H54 (cell line): ENCODE data around the gene SDK1.

Experiments
- DNase-seq: peaks from one replicate; pipeline ENCODE4 v3.0.0; 2011; ENCODE audit warnings: low spot score, mixed read lengths; ENCODE audit not compliant: insufficient read length
- FAIRE-seq: peaks from 3 replicates; lab custom pipeline; 2011; peaks lifted over from hg19 to GRCh38; lab: Jason Lieb, UNC
- POLR2A ChIP-seq: IDR thresholded peaks from 2 replicates; pipeline ENCODE4 v1.6.1; 2011; ENCODE audit warnings: low read depth, mild to moderate bottlenecking, low read length

The SDK1 gene

DNA sequence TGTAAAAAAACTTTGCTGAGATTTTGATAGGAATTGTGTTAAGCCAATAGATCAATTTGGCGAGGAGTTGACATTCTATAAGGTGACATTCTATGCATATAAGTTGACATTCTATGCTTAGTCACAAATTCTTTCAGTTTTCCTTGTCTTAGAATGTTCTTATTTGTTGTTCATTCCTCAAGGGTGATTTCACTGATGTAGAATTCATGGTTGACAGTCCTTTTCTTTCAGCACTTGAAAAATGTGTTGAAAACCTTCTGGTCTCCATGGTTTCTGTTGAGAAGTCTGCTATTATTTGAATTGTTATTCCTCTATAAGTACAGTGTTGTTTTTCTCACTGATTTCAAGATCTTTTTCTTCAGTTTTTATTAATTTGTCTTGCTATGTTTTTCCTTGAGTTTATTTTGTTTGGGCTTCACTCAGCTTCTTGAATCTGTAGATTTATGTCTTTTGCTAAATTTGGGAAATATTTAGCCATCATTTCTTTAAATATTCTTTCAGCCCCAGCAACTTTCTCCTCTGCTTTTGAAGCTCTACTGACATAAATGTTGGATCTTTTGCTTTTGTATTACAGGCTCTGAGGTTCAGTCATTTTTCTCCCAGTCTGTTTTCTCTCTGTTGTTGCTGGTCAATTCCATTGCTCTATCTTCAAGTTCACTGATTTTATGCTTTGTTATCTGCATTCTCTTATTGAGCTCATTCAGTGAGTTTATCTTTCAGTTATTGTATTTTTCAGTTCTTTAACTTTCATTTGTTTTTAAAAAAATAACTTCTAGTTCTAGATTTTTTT is 154.9 kb downstream of the SDK1 start:
- TF ChIP-seq POLR2A = no peak
- DNase-seq (no peak), FAIRE-seq (peak; percentile 86)

DNA sequence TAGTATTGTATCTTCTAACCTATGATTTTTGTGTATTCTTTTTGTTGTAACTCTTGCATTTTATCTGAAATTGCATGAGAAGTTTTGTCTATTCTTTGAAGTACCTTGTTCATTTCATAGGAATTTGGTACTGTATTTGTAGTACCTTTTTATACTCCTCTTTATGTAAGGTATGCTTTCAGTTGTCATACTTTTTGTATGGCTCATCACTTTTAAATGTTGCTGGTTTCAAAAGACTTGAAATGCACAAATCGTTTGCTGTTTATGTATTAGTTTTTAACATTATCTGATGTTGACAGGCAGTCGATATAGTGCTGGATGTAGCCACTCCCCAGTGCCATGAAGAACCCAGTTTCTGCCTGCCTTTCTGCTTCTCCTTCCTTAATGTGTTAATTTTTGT is 158.1 kb downstream of the SDK1 start:
- peak; percentile 27 for FAIRE-seq
- no peak for TF ChIP-seq POLR2A
- no peak for DNase-seq

DNA sequence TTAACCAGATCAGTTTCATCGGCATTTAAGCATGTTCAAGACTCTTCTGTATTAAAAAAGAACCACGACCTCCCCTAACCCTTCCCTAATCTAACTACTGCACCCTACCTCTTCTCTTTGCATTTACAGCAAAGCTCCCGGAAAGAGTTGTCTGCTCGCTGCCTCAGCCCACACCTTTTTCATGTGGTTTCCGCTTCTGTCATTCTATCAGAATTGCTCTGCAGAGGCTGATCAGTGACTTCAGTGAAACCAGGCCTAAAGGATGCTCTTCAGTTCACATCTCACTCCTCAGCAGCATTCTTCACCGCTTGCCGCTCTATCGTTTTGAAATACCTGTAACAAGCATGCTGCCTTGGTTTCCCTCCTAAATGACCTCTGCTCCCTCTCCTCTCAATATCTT is 160.9 kb downstream of the SDK1 start:
- FAIRE-seq (no peak), DNase-seq (no peak)
- TF ChIP-seq POLR2A = no peak

DNA sequence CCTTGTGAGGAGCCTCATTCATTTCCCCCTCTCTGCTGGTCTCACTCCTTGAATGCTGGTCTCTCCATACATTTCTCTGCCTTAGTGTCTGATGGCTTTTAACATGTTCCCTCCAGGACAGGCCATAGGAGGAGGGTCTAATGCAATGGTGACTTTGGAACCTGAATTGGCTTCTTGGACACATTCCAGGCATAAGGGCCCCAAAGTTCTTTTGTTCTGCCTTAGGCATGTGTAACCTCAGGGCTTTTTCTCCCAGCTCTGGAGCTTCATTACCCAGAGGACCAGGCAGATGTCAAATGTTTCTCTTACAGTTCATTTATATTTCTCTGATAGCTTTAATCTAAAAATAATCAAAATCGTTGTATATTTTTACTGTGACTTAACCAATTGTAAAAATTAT is 162.6 kb downstream of the SDK1 start:
- no peak for TF ChIP-seq POLR2A
- DNase-seq = no peak
- FAIRE-seq = no peak

DNA sequence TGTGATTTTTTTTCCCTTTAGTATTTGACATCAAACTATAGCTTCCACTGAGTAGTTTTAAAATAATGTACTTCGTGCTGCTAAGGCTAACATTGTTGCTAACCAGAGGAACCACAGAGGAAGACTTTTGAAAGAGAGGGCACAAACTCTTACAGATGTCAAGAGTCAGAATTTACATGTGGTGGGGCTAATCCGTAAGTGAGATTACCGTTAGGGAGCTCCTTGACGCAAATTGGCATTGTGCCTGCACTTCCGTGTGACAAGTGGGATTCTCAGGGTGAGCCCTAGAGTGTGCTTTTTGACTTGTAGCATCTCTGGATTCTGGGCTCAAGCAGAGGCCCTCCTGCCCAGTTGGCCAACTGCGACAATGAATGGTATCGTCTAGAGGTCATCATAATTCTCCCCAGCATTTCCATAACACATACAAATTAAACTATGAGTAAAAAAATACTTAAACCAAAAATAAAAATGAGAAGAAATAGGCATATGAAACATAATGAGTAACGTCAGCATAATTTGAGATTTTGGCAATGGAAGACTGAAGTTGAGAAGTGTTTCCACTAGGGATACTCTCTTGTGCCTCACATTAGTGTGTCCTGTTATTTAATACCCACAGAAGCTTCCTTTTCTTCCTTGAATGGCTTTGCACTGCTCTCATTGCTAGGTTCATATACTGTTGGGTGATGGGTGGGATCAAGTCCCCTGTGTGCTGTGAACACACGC is 164.0 kb downstream of the SDK1 start:
- no peak for TF ChIP-seq POLR2A
- DNase-seq = no peak
- FAIRE-seq = no peak

DNA sequence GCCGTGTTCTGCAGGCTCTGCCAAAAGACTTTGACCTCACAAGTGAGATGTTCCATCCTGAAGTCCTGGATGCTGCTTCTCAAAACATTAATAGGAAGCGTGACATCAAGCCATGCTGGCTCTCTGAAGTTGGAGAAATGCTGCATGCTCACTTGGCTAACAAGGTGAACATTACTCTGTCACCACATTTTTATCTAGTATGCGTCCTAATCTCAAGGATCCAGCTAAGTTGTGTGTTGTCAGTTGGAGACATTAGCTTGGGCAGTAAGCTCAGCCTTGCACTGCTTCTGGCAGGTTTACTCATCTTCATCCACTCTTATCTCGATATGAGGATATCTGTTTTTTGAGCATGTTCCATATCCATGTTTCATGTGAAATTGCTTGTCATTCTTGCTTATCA is 165.2 kb downstream of the SDK1 start:
- no peak for DNase-seq
- FAIRE-seq = no peak
- no peak for TF ChIP-seq POLR2A

DNA sequence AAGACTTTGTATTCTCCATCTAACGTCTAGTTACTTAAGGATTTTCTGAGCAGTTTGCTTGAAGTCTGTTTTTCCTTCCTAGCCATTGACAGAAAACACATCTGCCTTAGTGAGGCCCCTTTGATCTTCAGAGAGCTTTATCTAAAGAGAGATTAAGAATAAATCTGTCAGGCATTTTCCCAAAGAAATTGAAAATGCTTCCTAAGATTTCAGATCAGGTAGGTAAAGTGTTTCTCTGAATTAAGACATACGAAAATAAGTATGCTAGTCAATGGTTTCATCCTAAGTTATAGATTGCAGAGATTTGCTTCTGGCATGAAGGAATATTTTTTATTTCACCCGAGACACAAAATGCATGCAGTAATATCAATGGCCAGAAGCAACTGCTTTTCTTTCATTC is 168.6 kb downstream of the SDK1 start:
- DNase-seq (no peak), FAIRE-seq (no peak)
- no peak for TF ChIP-seq POLR2A

DNA sequence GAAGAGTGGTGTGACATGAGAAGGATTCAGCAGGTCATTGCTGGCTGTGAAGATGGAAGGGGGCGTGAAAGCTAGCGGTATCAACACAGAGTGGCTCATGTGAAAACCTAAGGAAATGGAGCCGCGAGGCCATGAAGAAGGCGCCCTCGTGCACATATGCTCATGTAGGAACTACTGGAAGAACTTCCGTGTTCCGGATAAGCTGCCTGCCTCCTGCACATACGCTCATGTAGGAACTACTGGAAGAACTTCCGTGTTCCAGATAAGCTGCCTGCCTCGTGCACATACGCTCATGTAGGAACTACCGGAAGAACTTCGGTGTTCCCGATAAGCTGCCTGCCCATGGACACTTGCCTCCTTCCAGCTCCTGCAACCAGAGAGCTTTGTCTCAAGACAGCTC is 179.1 kb downstream of the SDK1 start:
- no peak for DNase-seq
- no peak for FAIRE-seq
- no peak for TF ChIP-seq POLR2A

DNA sequence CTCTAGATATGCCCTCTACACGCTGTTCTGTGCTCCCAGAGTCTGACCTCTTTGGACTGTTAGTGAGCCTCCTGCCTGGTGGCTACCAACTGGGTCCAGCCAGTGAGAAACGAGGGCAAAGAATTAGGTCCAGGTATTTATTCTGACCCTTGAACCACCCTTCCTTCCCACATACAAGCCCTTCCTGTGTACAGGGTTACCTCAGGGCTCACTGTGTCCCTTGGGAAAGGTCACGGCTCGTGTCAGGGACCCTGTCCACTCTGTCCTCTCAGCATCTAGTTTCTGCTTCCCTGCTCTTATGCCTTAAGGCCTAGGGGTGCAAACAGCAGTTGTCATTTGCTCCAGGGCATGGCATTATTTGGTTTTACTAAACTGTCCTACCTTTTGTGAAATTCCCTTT is 180.4 kb downstream of the SDK1 start:
- FAIRE-seq = no peak
- no peak for TF ChIP-seq POLR2A

DNA sequence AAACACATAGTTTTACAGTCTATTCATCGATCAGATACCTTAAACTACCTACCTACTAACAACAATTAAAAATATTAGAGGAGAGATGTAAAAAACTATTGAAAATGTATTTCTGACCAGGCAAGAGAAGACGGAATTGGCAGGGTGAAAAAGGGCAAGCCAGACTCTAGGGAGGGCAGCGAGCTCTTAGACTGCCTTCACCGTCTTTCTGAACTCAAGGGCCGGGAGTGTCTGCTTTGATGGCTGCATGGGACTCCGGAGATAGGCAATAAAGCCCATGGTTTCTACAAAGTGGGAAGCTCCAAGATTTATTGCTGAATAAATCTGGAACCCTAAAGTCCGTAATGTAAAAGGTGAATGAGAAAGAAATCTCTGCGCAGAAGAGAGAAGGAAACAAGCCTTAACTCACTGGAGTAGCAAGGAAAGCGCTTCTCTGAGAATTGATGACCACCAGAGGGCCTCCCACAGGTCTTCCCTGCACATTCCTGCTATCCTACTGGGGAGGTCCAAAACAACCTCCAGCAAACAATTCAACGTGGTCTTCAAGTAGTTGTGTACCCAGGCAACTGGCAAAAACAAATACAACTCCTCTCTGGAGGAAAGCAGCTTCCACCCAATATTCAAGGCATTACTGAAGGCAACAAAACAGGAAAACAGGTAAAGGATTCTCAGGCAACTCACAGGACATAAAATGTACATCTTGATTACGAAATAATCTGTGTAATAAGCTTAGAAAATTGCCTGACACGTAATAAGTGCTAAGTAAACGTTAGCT is 181.3 kb downstream of the SDK1 start:
- FAIRE-seq = peak; percentile 75
- peak; percentile 47 for DNase-seq

More for the DNA sequence above, 180.4 kb downstream of the SDK1 start:
- no peak for DNase-seq

DNA sequence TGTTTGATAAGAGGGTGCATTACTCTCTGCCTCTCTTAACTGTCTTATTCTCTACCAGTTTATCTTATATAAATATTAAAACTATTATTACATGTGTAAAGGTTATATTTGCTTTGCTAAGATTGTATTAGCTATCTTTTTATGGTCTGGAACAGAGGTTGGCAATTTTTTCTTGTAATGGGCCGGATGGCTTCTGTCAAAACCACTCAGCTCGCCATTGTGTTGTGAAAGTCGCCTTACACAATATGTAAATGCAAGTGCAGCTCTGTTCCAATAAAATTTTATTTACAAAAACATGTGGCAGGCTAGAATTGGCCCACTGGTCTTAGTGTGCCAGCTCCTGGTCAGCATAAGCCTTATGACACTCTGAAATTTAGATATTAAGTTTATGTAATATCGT is 185.8 kb downstream of the SDK1 start:
- no peak for TF ChIP-seq POLR2A

More for the DNA sequence above, 181.3 kb downstream of the SDK1 start:
- no peak for TF ChIP-seq POLR2A

DNA sequence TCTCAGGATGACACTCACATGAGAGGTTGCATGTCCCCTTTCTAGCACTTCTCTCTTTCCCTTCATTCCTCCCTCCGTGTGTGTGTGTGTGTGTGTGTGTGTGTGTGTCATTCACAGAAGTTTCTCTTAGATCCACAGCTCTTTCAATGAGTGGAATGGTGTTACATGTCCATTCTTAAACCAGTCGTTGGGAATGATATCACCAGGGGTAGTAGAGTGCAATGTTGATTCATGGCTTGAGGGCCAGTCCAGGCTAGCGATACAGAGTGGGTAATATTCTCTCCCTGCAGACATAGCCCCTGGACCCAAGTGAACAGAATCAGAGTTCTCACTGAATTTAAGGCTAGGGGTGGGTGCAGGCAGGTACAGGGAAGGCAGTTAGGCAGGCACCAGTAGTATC is 187.8 kb downstream of the SDK1 start:
- DNase-seq (no peak), FAIRE-seq (no peak)
- TF ChIP-seq POLR2A = no peak

More for the DNA sequence above, 185.8 kb downstream of the SDK1 start:
- FAIRE-seq (no peak), DNase-seq (no peak)

DNA sequence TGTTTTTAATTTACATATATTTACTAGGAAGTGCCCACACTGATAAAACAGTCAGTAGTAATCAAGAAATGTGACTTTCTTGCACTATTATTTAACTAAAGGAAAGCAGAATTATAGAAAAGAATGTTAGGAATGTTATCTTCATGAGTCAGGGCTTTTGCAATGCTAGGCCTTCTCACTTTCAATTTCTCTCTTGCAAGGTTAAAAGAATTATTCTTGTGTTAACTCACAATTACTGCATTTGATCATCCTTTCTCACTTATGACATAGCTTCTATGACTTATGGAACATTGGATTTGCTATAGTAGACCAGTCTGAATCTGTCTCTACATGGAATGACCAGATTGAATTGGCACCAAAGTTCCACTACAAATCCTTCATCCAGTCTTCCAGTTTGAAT is 192.4 kb downstream of the SDK1 start:
- FAIRE-seq (peak; percentile 86), DNase-seq (peak; percentile 40)
- no peak for TF ChIP-seq POLR2A

DNA sequence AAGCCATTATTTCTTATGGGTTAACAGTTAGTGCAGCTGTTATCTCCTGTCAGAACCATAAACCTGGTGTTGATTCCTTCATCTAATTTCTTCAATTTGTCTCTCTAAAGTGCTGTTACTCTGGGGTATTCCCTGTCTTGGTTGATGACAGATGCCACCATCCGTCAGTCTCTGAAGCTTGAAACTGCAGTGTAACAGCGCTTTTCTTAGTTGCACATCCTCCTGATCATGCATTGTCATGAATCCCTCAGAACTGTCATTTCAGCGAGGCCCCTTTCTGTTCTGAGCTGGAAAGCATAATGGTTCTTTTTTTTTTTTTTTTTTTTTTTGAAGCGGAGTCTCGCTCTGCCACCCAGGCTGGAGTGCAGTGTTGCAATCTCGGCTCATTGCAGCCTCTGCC is 193.9 kb downstream of the SDK1 start:
- no peak for FAIRE-seq
- TF ChIP-seq POLR2A = no peak
- no peak for DNase-seq
